Measurements from ENCODE around the gene TRIM4. TPM values are rescaled to one million over a fixed set of nuclear protein-coding genes. Genes with fewer than 3 reads are reported as not detected.

The TRIM4 gene
- total RNA-seq, 1 experiment from 2014 or later = 6.9 TPM

GRCh38 chr7:99923200-99923599 lies 3.9 kb upstream of the TRIM4 start:
- Histone ChIP-seq H3K9ac (ENCODE audit: extremely low read depth, insufficient read length, low read length) (no peak overlapping the region), H2AK5ac (ENCODE audit: insufficient read length, low read length) (no peak overlapping the region), H3K79me1 (ENCODE audit: insufficient read depth, low read depth, low read length, poor library complexity, severe bottlenecking) (no peaks in the 10 kb centered on the region), H3K4me2 (ENCODE audit: insufficient read depth, insufficient read length, low read length) (no peak overlapping the region), H2BK15ac (ENCODE audit: low read depth, low read length) (no peak overlapping the region), H3K18ac (ENCODE audit: insufficient read length, low read depth, low read length) (no peak overlapping the region), H4K8ac (replicated peaks; ENCODE audit: insufficient read length, low read depth, low read length) (no peak overlapping the region), H3K27me3 (ENCODE audit: insufficient read depth, low read length) (no peaks in the 10 kb centered on the region), H2BK5ac (ENCODE audit: insufficient read length, low read length) (no peak overlapping the region), H3K23me2 (ENCODE audit: insufficient read length, low read depth, low read length, poor library complexity, severe bottlenecking) (no peaks in the 10 kb centered on the region), H3K23ac (ENCODE audit: insufficient read length, low read depth, low read length) (no peak overlapping the region), H3K27ac (ENCODE audit: insufficient read length, low read depth, low read length) (no peak overlapping the region), H2BK120ac (ENCODE audit: low read depth, low read length, poor library complexity, severe bottlenecking) (no peak overlapping the region), H2AFZ (ENCODE audit: low read length) (no peak overlapping the region), H2BK12ac (ENCODE audit: insufficient read length, low read depth, low read length) (no peak overlapping the region), H3K9me3 (ENCODE audit: control insufficient read depth, low read depth, low read length) (peaks cover 8% of the 10 kb centered on the region), H3K4ac (ENCODE audit: low read depth, low read length) (no peak overlapping the region), H2BK20ac (ENCODE audit: low read depth, low read length, poor library complexity, severe bottlenecking) (no peak overlapping the region), H3T11ph (ENCODE audit: low read length) (no peak overlapping the region), H4K5ac (ENCODE audit: insufficient read length, low read depth, low read length) (no peak overlapping the region), H4K91ac (ENCODE audit: insufficient read length, low read depth, low read length) (no peak overlapping the region), H3K14ac (ENCODE audit: insufficient read depth, low read length) (no peak overlapping the region), H3K79me2 (ENCODE audit: insufficient read depth, low read length) (no peaks in the 10 kb centered on the region), H4K20me1 (ENCODE audit: control insufficient read depth, insufficient read depth, insufficient read length) (no peaks in the 10 kb centered on the region), H3K56ac (ENCODE audit: insufficient read length, low read depth, low read length) (no peak overlapping the region), H3K4me1 (ENCODE audit: insufficient read depth, low read length) (no peaks in the 10 kb centered on the region; the same call in 1 of the 2 replicates)
- Mint-ChIP-seq H3K36me3 (ENCODE audit: insufficient read depth in 1 of 3, low read depth in 3 of 3) (peaks cover 19 to 30% (median 20%) of the 10 kb centered on the region in 3 experiments), H3K27ac (no peak overlapping the region), H3K4me3 (no peak overlapping the region), H3K9me3 (peaks cover 25 to 26% of the 10 kb centered on the region in 2 experiments), H3K4me1 (peaks cover 0 to 6% of the 10 kb centered on the region in 2 experiments; a peak in 1 of 4 replicates), H3K27me3 (ENCODE audit: low read depth) (peaks cover 8% of the 10 kb centered on the region)
- TF ChIP-seq, protein P1, sequence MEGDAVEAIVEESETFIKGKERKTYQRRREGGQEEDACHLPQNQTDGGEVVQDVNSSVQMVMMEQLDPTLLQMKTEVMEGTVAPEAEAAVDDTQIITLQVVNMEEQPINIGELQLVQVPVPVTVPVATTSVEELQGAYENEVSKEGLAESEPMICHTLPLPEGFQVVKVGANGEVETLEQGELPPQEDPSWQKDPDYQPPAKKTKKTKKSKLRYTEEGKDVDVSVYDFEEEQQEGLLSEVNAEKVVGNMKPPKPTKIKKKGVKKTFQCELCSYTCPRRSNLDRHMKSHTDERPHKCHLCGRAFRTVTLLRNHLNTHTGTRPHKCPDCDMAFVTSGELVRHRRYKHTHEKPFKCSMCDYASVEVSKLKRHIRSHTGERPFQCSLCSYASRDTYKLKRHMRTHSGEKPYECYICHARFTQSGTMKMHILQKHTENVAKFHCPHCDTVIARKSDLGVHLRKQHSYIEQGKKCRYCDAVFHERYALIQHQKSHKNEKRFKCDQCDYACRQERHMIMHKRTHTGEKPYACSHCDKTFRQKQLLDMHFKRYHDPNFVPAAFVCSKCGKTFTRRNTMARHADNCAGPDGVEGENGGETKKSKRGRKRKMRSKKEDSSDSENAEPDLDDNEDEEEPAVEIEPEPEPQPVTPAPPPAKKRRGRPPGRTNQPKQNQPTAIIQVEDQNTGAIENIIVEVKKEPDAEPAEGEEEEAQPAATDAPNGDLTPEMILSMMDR (conservative IDR thresholded peaks at IDR 0.05) = no peak
- no peak for DNase-seq
- WGBS (ENCODE audit: extremely low coverage, insufficient read length, low lambda C conversion rate) = no CpG with 5 or more reads among the region's 3 CpGs
